ENCODE results near the gene DNAH2. TPM values are rescaled to one million over a fixed set of nuclear protein-coding genes. Genes with fewer than 3 reads are reported as not detected.

Gene DNAH2
- total and polyA plus RNA-seq, 2 of the 8 experiments (the other 6 are each of a cell fraction or from before 2014, with no cell fraction given) = 0.13 to 0.18 TPM

GRCh38 chr17:7824021-7824924 is 106.7 kb downstream of the DNAH2 start (continued):
- TF ChIP-seq BCL11A (IDR thresholded peaks at IDR 0.05; ENCODE audit: low read depth in 2 of 2, low read length in 2 of 2) (no peak), HDAC2 (IDR thresholded peaks at IDR 0.05; ENCODE audit: borderline replicate concordance in 1 of 2, low read depth in 2 of 2, low read length in 2 of 2) (no peak), CHD7 (IDR thresholded peaks at IDR 0.05; ENCODE audit: insufficient replicate concordance, low read length) (no peak), RFX5 (IDR thresholded peaks at IDR 0.05; ENCODE audit: borderline replicate concordance, low read depth, low read length) (no peak), TAF1 (IDR thresholded peaks at IDR 0.05; ENCODE audit: low read depth, low read length) (no peak), CHD2 (IDR thresholded peaks at IDR 0.05; ENCODE audit: low read length) (no peak), JUN (IDR thresholded peaks at IDR 0.05; ENCODE audit: low read depth, low read length) (no peak), CBX5 (IDR thresholded peaks at IDR 0.05; ENCODE audit: low read depth, low read length) (no peak)
